HepG2 (cell line): Measurements from ENCODE around the gene CHAF1A. TPM values are rescaled to one million over a fixed set of nuclear protein-coding genes. Genes with fewer than 3 reads are reported as not detected.
A peak's percentile ranks its signal among the peaks of the same experiment; 100 is the strongest.

ENCODE experiments used
- BCL6 ChIP-seq: IDR thresholded peaks from 2 replicates; pipeline ENCODE4 v1.6.1; 2016; ENCODE audit warnings: missing genetic modification reagents, missing compliant biosample characterization
- CENPT ChIP-seq: sonication (generic); formaldehyde crosslinking; IDR thresholded peaks from 2 replicates; pipeline ENCODE4 v1.8.0; 2022; ENCODE audit warnings: low read depth, mild to moderate bottlenecking, moderate library complexity, missing genetic modification reagents
- FOSL2 ChIP-seq: sonication (generic); formaldehyde crosslinking; IDR thresholded peaks from 2 replicates; pipeline ENCODE4 v1.4.0; 2020; ENCODE audit warnings: missing genetic modification reagents
- GABPA ChIP-seq, 2 experiments: IDR thresholded peaks; 2 replicates each; pipeline ENCODE4 v1.6.1; 2011 to 2016; ENCODE audit warnings: low read depth in 2 of 2, low read length in 1 of 2, missing biosample characterization in 1 of 2, missing genetic modification characterization in 1 of 2
- HNRNPL ChIP-seq: fragments of 200-400 bp; formaldehyde crosslinking; IDR thresholded peaks from 2 replicates; pipeline ENCODE4 v1.6.1; 2017; ENCODE audit warnings: mild to moderate bottlenecking, low read depth, low read length
- JUN ChIP-seq: sonication (generic); formaldehyde crosslinking; IDR thresholded peaks from 2 replicates; pipeline ENCODE4 v1.4.0; 2020; ENCODE audit warnings: mild to moderate bottlenecking, missing genetic modification reagents
- KLF16 ChIP-seq, 2 experiments: sonication (generic) in 1 of 2; formaldehyde crosslinking in 1 of 2; IDR thresholded peaks; 2 replicates each; pipeline versions ENCODE4 v1.6.1 to v1.8.0; 2016 to 2023; ENCODE audit warnings: missing genetic modification reagents in 2 of 2, missing compliant biosample characterization in 1 of 2
- KLF9 ChIP-seq: IDR thresholded peaks from 2 replicates; pipeline ENCODE4 v1.6.1; 2016; ENCODE audit warnings: low read depth
- MED8 ChIP-seq: sonication (generic); formaldehyde crosslinking; IDR thresholded peaks from 2 replicates; pipeline ENCODE4 v1.8.1; 2023; ENCODE audit warnings: mild to moderate bottlenecking, missing genetic modification reagents; ENCODE audit not compliant: insufficient replicate concordance
- NFYB ChIP-seq: sonication (generic); formaldehyde crosslinking; IDR thresholded peaks from 2 replicates; pipeline ENCODE4 v1.4.0; 2020; ENCODE audit warnings: missing genetic modification reagents
- PHF21A ChIP-seq: sonication (generic); formaldehyde crosslinking; IDR thresholded peaks from 2 replicates; pipeline ENCODE4 v1.5.0; 2020; ENCODE audit warnings: mild to moderate bottlenecking, missing genetic modification reagents
- TARDBP ChIP-seq: sonication (generic); formaldehyde crosslinking; IDR thresholded peaks from 2 replicates; pipeline ENCODE4 v1.8.0; 2022; ENCODE audit warnings: mild to moderate bottlenecking, missing genetic modification reagents
- XBP1 ChIP-seq: sonication (generic); formaldehyde crosslinking; IDR thresholded peaks from 2 replicates; pipeline ENCODE4 v1.5.0; 2020; ENCODE audit warnings: missing genetic modification reagents
- ZNF207 ChIP-seq: fragments of 450-650 bp; IDR thresholded peaks from 2 replicates; pipeline ENCODE4 v1.6.1; 2016; ENCODE audit warnings: antibody characterized with exemption, borderline replicate concordance
- ZNF225 ChIP-seq: sonication (generic); formaldehyde crosslinking; IDR thresholded peaks from 2 replicates; pipeline ENCODE4 v1.4.0; 2020; ENCODE audit warnings: mild to moderate bottlenecking, missing genetic modification reagents
- ZNF354B ChIP-seq: sonication (generic); formaldehyde crosslinking; IDR thresholded peaks from 2 replicates; pipeline ENCODE4 v1.8.0; 2022; ENCODE audit warnings: mild to moderate bottlenecking, missing genetic modification reagents
- ZNF432 ChIP-seq: sonication (generic); formaldehyde crosslinking; IDR thresholded peaks from 2 replicates; pipeline ENCODE4 v1.5.0; 2020; ENCODE audit warnings: missing genetic modification reagents, mild to moderate bottlenecking, borderline replicate concordance
- ZNF441 ChIP-seq: sonication (generic); formaldehyde crosslinking; IDR thresholded peaks from 2 replicates; pipeline ENCODE4 v1.7.0; 2021; ENCODE audit warnings: missing genetic modification reagents, borderline replicate concordance
- ZNF670 ChIP-seq: sonication (generic); formaldehyde crosslinking; IDR thresholded peaks from 2 replicates; pipeline ENCODE4 v1.8.0; 2022; ENCODE audit warnings: mild to moderate bottlenecking, missing genetic modification reagents, borderline replicate concordance
- polyA plus RNA-seq, 8 experiments: library from polyadenylated mRNA; depleted of rRNA in 3 of 8; stranded (reverse) in 7 of 8; unstranded in 1 of 8; fragments of >200 nt; fragmentation: Illumina TruSeq in 4 of 8; extraction: Trizol in 4 of 8; gene quantifications; 2 replicates each; pipeline versions ENCODE4 v1.2.1 to v1.2.3, GENCODE V29; 2011 to 2016; ENCODE audit warnings: low read depth in 4 of 8, missing spikeins in 1 of 8, mixed read lengths in 1 of 8; ENCODE audit not compliant: insufficient read depth in 1 of 8
- total RNA-seq, 5 experiments: library from RNA; depleted of rRNA; stranded (reverse); fragments of >200 nt; fragmentation: Illumina TruSeq; extraction: Trizol; gene quantifications; 2 replicates each; pipeline ENCODE4 v1.2.3, GENCODE V29; 2016; ENCODE audit warnings: low read depth in 1 of 5
- TF ChIP-seq, protein P1 (sequence below): sonication (generic); formaldehyde crosslinking; conservative IDR thresholded peaks from 2 replicates; pipeline ENCODE4 v1.4.0; 2020; ENCODE audit warnings: missing genetic modification reagents
- TF ChIP-seq, protein P2 (sequence below): IDR thresholded peaks from 2 replicates; pipeline ENCODE4 v1.6.1; 2016; ENCODE audit warnings: control low read depth
- TF ChIP-seq, protein P3 (sequence below): sonication (generic); formaldehyde crosslinking; IDR thresholded peaks from 2 replicates; pipeline ENCODE4 v1.4.0; 2020; ENCODE audit warnings: missing genetic modification reagents, borderline replicate concordance

The CHAF1A gene
- total and polyA plus RNA-seq, 2 of the 13 experiments (the other 11 are each of a cell fraction or from before 2014, with no cell fraction given), result 11.0 to 34.8 TPM

DNA sequence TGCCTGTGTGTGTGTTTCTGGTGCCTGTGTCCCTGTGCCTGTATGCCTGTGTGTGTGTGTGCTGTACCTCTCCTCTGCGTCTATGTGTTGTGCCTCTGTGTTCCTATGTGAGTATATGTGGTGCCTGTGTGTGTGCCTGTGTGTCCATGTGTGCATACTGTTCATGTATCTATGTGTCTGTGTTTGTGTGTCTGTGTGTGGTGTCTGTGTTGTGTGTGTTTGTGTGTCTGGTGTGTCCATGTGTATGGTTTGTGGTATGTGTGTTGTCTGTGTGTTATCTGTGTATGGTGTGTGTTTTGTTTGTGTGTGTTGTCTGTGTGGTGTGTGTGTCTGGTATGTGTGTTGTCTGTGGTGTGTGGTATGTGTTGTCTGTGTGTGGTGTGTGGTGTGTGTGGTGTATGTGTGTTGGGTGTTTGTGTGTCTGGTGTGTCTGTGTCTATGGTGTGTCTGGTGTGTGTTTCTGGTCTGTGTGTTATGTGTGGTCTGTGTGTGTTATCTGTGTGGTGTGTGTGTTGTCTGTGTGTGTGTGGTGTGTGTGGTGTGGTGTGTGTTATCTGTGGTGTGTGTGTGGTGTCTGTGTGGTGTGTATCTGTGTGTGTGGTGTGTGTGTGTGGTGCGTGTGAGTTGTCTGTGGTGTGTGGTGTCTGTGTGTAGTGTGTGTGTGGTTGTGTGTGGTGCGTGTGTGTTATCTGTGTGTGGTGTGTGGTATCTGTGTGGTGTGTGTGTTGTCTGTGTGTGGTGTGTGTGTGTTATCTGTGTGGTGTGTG lies 90.1 kb downstream of the CHAF1A start (continued):
- TF ChIP-seq ZNF670 (CRISPR knock-in tag) (no peak), CENPT (no peak), ZNF354B (CRISPR knock-in tag) (no peak), ZNF441 (no peak), BCL6 (CRISPR knock-in tag) (no peak), TARDBP (CRISPR knock-in tag) (peak; percentile 60; the same call in 1 of the 2 replicates), ZNF432 (no peak), ZNF207 (peak; percentile 62; the same call in 1 of the 2 replicates), MED8 (no peak), PHF21A (CRISPR knock-in tag) (no peak), JUN (CRISPR knock-in tag) (no peak), HNRNPL (0 out of 2 replicates have a peak, but pooled peaks have one; percentile 36), GABPA (IDR thresholded peaks at IDR 0.05; ENCODE audit: low read depth, low read length) (no peak), GABPA (CRISPR knock-in tag; IDR thresholded peaks at IDR 0.05; ENCODE audit: low read depth) (no peak), ZNF225 (no peak), XBP1 (CRISPR knock-in tag) (no peak), KLF16 (CRISPR knock-in tag; IDR thresholded peaks at IDR 0.05) (0 out of 4 replicates have a peak, but pooled peaks of 1 of the 2 experiments have one; percentile 56), NFYB (CRISPR knock-in tag) (no peak), FOSL2 (CRISPR knock-in tag) (no peak), KLF9 (CRISPR knock-in tag) (no peak)
- TF ChIP-seq, protein P1, sequence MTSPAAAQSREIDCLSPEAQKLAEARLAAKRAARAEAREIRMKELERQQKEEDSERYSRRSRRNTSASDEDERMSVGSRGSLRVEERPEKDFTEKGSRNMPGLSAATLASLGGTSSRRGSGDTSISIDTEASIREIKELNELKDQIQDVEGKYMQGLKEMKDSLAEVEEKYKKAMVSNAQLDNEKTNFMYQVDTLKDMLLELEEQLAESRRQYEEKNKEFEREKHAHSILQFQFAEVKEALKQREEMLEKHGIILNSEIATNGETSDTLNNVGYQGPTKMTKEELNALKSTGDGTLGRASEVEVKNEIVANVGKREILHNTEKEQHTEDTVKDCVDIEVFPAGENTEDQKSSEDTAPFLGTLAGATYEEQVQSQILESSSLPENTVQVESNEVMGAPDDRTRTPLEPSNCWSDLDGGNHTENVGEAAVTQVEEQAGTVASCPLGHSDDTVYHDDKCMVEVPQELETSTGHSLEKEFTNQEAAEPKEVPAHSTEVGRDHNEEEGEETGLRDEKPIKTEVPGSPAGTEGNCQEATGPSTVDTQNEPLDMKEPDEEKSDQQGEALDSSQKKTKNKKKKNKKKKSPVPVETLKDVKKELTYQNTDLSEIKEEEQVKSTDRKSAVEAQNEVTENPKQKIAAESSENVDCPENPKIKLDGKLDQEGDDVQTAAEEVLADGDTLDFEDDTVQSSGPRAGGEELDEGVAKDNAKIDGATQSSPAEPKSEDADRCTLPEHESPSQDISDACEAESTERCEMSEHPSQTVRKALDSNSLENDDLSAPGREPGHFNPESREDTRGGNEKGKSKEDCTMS (CRISPR knock-in tag), result no peak
- TF ChIP-seq, protein P2, sequence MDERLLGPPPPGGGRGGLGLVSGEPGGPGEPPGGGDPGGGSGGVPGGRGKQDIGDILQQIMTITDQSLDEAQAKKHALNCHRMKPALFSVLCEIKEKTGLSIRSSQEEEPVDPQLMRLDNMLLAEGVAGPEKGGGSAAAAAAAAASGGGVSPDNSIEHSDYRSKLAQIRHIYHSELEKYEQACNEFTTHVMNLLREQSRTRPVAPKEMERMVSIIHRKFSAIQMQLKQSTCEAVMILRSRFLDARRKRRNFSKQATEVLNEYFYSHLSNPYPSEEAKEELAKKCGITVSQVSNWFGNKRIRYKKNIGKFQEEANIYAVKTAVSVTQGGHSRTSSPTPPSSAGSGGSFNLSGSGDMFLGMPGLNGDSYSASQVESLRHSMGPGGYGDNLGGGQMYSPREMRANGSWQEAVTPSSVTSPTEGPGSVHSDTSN (CRISPR knock-in tag), result no peak
- TF ChIP-seq, protein P3, sequence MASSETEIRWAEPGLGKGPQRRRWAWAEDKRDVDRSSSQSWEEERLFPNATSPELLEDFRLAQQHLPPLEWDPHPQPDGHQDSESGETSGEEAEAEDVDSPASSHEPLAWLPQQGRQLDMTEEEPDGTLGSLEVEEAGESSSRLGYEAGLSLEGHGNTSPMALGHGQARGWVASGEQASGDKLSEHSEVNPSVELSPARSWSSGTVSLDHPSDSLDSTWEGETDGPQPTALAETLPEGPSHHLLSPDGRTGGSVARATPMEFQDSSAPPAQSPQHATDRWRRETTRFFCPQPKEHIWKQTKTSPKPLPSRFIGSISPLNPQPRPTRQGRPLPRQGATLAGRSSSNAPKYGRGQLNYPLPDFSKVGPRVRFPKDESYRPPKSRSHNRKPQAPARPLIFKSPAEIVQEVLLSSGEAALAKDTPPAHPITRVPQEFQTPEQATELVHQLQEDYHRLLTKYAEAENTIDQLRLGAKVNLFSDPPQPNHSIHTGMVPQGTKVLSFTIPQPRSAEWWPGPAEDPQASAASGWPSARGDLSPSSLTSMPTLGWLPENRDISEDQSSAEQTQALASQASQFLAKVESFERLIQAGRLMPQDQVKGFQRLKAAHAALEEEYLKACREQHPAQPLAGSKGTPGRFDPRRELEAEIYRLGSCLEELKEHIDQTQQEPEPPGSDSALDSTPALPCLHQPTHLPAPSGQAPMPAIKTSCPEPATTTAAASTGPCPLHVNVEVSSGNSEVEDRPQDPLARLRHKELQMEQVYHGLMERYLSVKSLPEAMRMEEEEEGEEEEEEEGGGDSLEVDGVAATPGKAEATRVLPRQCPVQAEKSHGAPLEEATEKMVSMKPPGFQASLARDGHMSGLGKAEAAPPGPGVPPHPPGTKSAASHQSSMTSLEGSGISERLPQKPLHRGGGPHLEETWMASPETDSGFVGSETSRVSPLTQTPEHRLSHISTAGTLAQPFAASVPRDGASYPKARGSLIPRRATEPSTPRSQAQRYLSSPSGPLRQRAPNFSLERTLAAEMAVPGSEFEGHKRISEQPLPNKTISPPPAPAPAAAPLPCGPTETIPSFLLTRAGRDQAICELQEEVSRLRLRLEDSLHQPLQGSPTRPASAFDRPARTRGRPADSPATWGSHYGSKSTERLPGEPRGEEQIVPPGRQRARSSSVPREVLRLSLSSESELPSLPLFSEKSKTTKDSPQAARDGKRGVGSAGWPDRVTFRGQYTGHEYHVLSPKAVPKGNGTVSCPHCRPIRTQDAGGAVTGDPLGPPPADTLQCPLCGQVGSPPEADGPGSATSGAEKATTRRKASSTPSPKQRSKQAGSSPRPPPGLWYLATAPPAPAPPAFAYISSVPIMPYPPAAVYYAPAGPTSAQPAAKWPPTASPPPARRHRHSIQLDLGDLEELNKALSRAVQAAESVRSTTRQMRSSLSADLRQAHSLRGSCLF (CRISPR knock-in tag), result no peak
